ENCODE data around the gene ANKH.

Gene ANKH

GRCh38 chr5:14678773-14679334, 192.7 kb downstream of the ANKH start:
- no peak for DNase-seq

DNA sequence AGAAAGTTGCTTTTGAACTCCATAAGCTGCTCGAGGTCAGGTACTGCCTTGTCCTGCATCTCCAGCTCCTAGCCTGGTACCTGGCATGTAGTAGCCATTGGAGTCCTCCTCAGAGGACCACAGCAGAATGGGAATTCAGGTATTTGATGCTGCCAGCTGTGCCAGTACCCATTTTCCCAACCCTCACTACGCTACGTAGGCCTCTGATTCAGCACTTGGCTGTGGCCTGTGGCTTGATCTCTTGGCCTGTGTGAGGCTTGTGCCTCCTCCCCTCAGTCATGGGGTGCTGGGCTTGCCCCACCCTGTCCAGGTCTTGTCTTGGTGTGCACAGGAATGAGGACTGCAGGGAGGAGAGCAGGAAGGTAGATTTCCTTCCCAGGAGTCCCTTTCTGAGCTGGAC, 195.3 kb downstream of the ANKH start:
- no peak for DNase-seq

DNA sequence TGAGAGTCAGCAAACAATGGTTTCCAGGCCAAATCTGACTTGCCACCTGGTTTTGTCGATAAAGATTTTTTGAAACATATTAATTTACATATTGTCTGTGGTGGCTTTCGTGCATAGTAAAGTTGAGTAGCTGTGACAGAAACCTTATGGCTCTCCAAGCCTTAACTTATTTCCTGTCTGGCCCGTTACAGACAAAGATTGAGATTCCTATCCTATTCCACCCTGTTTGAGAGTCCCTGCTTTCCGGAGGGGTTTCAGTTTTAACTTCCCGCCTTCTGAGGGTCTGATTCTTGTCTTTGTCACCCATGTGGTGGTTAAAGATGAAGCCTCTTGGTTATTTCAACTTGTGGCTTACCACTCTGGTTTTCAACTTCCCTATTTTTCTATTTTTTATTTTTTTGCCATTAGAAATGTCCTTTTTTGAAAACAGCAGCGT, 195.7 kb downstream of the ANKH start:
- no peak for DNase-seq

GRCh38 chr5:14674983-14675854, 196.4 kb downstream of the ANKH start:
- DNase-seq: no peak

DNA sequence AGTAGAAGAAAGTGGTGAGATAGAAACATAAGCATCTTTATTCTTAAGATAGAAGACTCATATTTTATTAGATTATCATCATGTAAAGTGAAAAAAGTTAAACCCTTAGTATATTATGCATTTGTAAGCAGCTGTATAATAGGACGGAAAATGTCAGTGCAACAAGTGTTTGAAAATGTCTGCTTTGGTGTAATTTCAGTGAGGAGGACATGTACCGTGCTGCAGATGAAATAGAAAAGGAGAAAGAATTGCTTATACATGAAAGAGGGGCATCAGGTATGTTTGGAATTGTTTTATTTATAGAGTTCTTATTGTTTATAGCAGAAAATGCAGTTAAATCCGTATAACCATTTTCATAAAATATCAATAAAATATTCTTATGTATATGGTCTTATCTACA, 198.1 kb downstream of the ANKH start:
- DNase-seq: no peak

GRCh38 chr5:14672484-14673394, 198.8 kb downstream of the ANKH start:
- DNase-seq: no peak

- DNase-seq: no peak
Measured at GRCh38 chr5:14672082-14672481, 199.5 kb downstream of the ANKH start.

GRCh38 chr5:14671414-14671813, 200.2 kb downstream of the ANKH start:
- DNase-seq: no peak

DNA sequence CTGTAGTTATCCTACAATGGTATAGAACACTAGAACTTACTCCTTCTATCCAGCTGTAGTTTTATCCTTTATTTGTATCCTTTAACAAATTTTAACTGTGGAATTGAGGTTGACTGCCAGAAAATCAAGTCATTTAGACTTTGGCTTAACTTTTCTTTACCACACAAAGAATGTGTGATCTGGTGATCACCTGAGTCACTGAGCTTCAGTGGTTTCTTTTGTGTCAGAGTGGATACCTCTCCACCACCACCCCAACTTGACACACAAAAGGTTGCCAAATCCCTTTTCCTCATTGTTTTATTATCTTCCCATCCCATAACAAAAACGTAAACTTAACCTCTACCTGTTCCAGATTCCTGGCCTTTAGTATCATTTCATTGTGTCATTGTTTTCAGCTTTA, 201.6 kb downstream of the ANKH start:
- DNase-seq: no peak

DNA sequence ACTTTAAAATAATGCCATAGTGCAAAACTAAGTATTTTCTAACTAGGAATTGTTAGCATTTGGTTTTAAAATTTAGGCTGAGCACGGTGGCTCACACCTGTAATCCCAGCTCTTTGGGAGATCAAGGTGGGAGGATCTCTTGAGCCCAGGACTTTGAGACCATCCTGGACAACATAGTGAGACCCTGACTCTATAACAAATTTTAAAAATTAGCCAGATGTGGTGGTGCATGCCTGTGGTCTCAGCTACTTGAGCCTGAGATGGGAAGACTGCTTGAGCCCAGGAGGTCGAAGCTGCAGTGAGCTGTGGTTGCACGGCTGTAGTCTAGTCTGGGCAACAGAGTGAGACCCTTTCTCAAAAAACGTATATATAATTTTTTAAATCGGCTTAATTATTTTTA, 202.2 kb downstream of the ANKH start:
- DNase-seq: no peak

DNA sequence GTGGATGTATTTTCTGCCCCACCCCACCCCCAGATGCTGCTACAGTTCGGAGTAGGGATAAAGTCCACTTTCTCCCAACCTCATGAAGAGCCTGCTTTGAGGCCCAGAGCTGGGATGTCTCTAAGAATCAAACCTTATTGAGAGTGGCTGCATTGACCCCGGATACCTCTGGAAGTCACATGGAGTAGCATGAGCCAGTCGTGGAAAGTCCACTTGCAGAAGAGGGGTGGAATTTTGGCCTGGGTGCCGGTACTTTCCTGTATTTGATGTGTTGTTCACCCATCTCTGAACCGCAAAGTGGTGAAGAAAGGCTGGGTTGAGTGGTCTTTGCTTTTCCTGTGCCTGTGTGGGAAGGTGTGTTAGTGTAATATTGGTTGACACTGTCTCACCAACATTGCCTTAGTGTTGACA, 203.4 kb downstream of the ANKH start:
- no peak for DNase-seq

DNA sequence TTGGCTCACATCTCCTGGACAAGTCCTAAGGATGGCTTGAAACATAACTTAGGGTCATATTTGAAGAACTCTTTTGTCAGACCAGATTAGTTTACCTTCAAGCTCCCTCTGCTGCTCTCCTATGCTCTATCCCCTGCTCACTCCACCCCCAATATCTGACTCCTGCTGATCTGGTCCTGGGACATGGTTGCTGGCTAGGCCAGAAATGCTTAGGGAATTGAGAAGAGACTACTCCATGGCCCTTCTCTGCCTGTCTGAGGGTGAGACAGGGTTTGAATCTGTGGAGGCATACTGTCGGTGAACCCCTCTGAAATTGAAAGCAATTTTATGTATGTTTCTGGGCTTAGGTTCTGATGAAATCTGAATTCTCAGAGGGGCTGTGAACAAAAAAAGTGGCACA, 203.8 kb downstream of the ANKH start:
- DNase-seq: no peak

DNA sequence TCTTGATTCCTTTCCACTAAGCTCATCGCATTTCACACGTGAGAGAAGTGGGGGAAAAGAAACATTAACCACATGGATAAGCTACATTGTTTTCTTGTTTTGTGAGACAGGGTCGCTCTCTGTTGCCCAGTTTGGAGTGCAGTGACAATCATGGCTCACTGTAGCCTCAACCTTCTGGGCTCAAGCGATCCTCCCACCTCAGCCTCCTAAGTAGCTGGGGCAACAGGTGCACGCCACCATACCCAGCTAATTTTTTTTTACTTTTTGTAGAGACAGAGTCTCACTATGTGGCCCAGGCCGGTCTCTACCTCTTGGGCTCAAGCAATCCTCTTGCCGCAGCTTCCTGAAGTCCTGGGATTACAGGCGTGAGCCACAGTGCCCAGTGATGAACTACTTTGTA, 204.3 kb downstream of the ANKH start:
- no peak for DNase-seq

DNA sequence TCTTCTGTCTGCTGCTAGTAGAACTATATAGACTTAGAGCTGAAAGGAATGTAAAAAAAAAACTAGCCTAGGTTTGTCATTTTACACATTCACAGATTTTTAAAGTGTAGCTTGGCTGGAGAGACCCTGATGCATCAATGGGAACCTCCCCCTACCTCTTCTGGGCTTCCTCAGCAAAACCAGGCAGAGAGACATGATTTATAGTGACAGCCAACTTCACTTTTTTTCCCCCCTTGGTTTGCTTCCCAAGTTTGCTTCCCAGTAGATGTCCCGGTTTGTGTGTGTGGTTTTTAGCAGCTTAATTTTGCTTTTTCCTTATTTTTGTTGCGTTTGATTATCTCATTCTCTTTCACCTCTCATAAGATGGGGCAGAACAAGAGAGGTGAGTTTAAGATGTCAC, 205.2 kb downstream of the ANKH start:
- no peak for DNase-seq

DNA sequence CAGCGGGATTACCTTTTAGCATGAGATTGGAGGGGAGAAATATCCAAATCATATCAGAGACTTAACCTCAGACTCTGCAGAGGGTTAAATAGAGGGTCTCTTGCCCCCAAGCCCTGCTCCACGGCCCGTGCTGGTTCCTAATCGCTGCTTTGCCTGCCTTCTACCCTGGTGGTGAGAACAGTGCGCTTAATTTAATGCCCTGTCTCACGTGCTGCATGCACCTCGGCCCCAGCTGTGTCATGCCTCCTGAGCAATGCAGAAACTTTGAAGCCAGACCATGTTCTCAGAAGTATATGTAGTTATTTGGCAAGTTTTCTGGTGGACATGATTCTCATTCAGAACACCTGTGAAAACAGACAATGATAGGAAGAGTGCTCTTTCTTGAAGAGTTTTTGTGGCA, 205.6 kb downstream of the ANKH start:
- peak; percentile 75 for DNase-seq

- DNase-seq: peak; percentile 47
Measured at GRCh38 chr5:14665101-14665822, 206.3 kb downstream of the ANKH start.

GRCh38 chr5:14664270-14665100, 207.1 kb downstream of the ANKH start, which contains the start of gene OTULIN:
OTULIN (plus strand) TSS chr5:14664718; CDS start chr5:14664826, 108 bp downstream.
- peak; percentile 92 for DNase-seq

GRCh38 chr5:14663734-14664269, 207.8 kb downstream of the ANKH start:
- DNase-seq: peak; percentile 29

DNA sequence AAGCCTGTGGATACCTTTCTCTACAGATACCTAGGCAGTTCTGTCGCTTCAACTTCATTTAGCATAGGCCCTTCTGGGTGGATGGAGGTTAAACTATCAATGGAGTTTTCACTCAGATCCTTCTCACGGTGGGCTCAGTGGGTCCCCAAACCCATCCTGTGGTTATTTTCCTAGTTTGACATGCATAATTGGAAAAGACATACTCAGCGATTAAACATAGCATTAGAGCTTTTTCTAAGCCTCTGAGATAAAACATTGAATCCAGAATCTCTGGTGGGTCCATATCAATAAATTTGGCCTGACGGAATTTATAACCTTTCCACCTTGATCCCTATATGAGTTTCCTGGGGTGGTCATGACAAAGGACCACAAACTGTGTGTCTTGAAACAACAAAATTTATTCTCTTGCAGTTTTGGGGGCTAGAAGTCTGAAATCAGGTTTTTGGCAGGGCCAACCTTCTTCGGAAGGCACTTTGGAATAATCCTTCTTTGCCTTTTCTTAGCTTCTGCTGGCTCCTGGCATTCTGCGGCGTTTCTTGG, 208.8 kb downstream of the ANKH start:
- no peak for DNase-seq

GRCh38 chr5:14660833-14661232, 210.7 kb downstream of the ANKH start:
- DNase-seq: no peak
